ENCODE results near the gene ZNF524.

Gene ZNF524

DNA sequence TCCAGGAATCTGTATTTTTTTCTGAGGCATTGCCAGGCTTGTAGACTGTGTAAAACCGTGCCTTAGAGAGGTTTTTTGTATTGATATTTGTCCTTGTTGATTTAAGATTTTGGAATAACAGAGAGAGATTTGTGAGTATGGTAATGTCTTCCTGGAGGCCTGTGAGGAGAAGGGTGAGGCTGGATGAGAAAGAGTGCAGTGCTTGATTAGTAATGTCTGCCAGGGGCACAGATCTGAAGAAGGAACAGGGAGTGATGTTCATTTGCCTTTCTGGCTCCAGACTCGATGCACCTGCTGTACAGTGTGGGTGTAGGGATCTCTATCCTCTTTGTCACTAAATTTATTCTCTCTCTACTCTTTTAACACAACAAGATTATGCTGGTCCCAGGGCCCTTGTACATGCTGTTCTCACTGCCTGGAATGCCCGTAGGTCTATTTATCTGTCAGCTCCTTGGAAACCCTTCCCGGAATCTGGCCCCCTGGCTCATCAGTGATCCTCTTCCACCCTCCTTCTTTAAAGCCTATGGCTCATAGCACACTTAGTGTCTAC is 5.0 kb upstream of the ZNF524 start:
- no peak overlapping the region for H3K18ac ChIP-seq (ENCODE audit: low read length)
- no peaks in the 10 kb centered on the region for H3K27me3 ChIP-seq (ENCODE audit: control insufficient read depth in 3 of 3, insufficient read depth in 3 of 3, low read depth in 1 of 3, low read length in 3 of 3)
- peaks cover 0 to 9% of the 10 kb centered on the region in 2 donors for H3K4me1 ChIP-seq (ENCODE audit: control insufficient read depth in 2 of 2, insufficient read depth in 1 of 2, low read depth in 1 of 2, low read length in 2 of 2)
- H3K23ac ChIP-seq (ENCODE audit: low read depth, low read length, poor library complexity) = no peak overlapping the region
- DNase-seq (ENCODE audit: low spot score) = no peak
- H2AFZ ChIP-seq (ENCODE audit: low read length) = no peak overlapping the region
- H3K4me3 ChIP-seq (ENCODE audit: low read length in 2 of 2) = no peak overlapping the region
- H3K4ac ChIP-seq (ENCODE audit: low read length) = no peak overlapping the region
- H3K14ac ChIP-seq (ENCODE audit: low read length) = no peak overlapping the region
- WGBS, 2 donors (ENCODE audit: extremely low coverage in 2 of 2, insufficient read length in 2 of 2, insufficient replicate concordance in 1 of 2) = no CpG with 5 or more reads among the region's 4 CpGs
- peaks cover 27 to 55% of the 10 kb centered on the region in 2 donors for H3K36me3 ChIP-seq (replicated peaks in 1 of 2; ENCODE audit: control insufficient read depth in 2 of 2, insufficient read depth in 2 of 2, low read length in 2 of 2)
- no peak overlapping the region for H2BK15ac ChIP-seq (ENCODE audit: low read length)
- H3K9me3 ChIP-seq (replicated peaks in 1 of 2; ENCODE audit: control insufficient read depth in 2 of 2, insufficient read depth in 1 of 2, low read depth in 1 of 2, low read length in 2 of 2) = peaks cover 0 to 5% of the 10 kb centered on the region in 2 donors
- no peak overlapping the region for H2AK5ac ChIP-seq (ENCODE audit: low read depth, low read length)
- no peak overlapping the region for H3K27ac ChIP-seq (replicated peaks; ENCODE audit: low read length)
- no peak overlapping the region for H2BK5ac ChIP-seq (ENCODE audit: low read length)
- no peak overlapping the region for H3K9ac ChIP-seq (ENCODE audit: low read depth, low read length, poor library complexity)
- no peak overlapping the region for H3K4me2 ChIP-seq (ENCODE audit: insufficient read depth, low read length, poor library complexity, severe bottlenecking)
- no peak overlapping the region for H2BK12ac ChIP-seq (ENCODE audit: low read length)
- no peak overlapping the region for H4K8ac ChIP-seq (ENCODE audit: low read depth, low read length)
- peaks cover 2% of the 10 kb centered on the region for H3K79me1 ChIP-seq (ENCODE audit: low read depth, low read length)
- H4K91ac ChIP-seq (ENCODE audit: low read depth, low read length, poor library complexity) = no peak overlapping the region
- no peak overlapping the region for H2BK120ac ChIP-seq (ENCODE audit: low read depth, low read length)

DNA sequence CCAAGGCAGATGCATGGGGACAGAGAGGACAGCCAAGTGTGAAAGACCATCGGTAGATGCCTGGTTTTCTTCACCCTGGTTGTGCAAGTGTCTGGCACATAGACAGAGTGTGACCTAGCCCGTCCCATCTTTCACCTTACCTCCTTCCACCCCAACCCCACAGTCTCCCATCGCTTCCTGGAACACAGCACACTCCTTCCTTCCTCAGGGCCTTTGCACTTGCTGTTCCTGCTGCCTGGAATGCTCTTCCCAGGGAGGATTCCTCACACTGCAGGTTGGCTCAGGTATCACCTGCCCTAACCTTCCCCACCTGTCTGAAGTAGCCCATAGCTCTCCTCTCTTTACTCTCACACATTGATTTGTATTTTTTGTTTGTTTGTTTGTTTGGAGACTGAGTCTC is 3.8 kb upstream of the ZNF524 start:
- Histone ChIP-seq H2BK15ac (ENCODE audit: low read length) (no peak overlapping the region), H2BK120ac (ENCODE audit: low read depth, low read length) (no peak overlapping the region), H3K4me2 (ENCODE audit: insufficient read depth, low read length, poor library complexity, severe bottlenecking) (no peak overlapping the region), H4K91ac (ENCODE audit: low read depth, low read length, poor library complexity) (no peak overlapping the region), H3K36me3 (replicated peaks in 1 of 2; ENCODE audit: control insufficient read depth in 2 of 2, insufficient read depth in 2 of 2, low read length in 2 of 2) (peaks cover 26 to 52% of the 10 kb centered on the region in 2 donors), H3K4ac (ENCODE audit: low read length) (no peak overlapping the region), H3K27ac (replicated peaks; ENCODE audit: low read length) (no peak overlapping the region), H3K23ac (ENCODE audit: low read depth, low read length, poor library complexity) (no peak overlapping the region), H2AK5ac (ENCODE audit: low read depth, low read length) (no peak overlapping the region), H3K9me3 (replicated peaks in 1 of 2; ENCODE audit: control insufficient read depth in 2 of 2, insufficient read depth in 1 of 2, low read depth in 1 of 2, low read length in 2 of 2) (peaks cover 0 to 5% of the 10 kb centered on the region in 2 donors), H3K18ac (ENCODE audit: low read length) (no peak overlapping the region), H3K79me1 (ENCODE audit: low read depth, low read length) (peaks cover 2% of the 10 kb centered on the region), H3K27me3 (ENCODE audit: control insufficient read depth in 3 of 3, insufficient read depth in 3 of 3, low read depth in 1 of 3, low read length in 3 of 3) (no peaks in the 10 kb centered on the region), H3K4me3 (ENCODE audit: low read length in 2 of 2) (no peak overlapping the region), H4K8ac (ENCODE audit: low read depth, low read length) (no peak overlapping the region), H3K9ac (ENCODE audit: low read depth, low read length, poor library complexity) (no peak overlapping the region), H2BK12ac (ENCODE audit: low read length) (no peak overlapping the region), H2BK5ac (ENCODE audit: low read length) (no peak overlapping the region), H2AFZ (ENCODE audit: low read length) (no peak overlapping the region), H3K4me1 (ENCODE audit: control insufficient read depth in 2 of 2, insufficient read depth in 1 of 2, low read depth in 1 of 2, low read length in 2 of 2) (peaks cover 5 to 9% of the 10 kb centered on the region in 2 donors), H3K14ac (ENCODE audit: low read length) (no peak overlapping the region)
- no CpG with 5 or more reads among the region's 3 CpGs for WGBS, 2 donors (ENCODE audit: extremely low coverage in 2 of 2, insufficient read length in 2 of 2, insufficient replicate concordance in 1 of 2)
- DNase-seq (ENCODE audit: low spot score) = no peak

DNA sequence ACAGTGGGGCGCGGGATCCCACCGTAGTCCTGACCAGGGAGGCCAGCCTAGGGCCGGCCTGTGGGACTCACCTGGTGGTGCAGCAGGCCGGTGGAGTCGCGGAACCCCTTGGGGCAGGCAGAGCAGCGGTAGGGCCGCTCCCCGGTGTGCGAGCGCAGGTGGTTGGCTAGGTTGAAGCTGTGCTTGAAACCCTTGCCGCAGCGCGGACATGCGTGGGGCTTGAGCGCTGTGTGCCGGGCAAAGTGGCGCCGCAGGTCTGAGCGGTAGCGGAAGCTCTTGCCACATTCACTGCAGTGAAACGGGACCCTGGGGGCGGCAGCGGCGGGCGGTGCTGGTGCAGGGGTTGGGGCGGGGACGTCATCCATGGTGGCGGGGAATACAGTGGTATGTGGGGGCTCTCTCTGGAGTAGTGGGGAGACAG is 2.6 kb upstream of the ZNF524 start:
- H3K4ac ChIP-seq (ENCODE audit: low read length) = no peak overlapping the region
- no peak overlapping the region for H3K9ac ChIP-seq (ENCODE audit: low read depth, low read length, poor library complexity)
- H3K4me2 ChIP-seq (ENCODE audit: insufficient read depth, low read length, poor library complexity, severe bottlenecking) = no peak overlapping the region
- H2BK120ac ChIP-seq (ENCODE audit: low read depth, low read length) = no peak overlapping the region
- no peaks in the 10 kb centered on the region for H3K27me3 ChIP-seq (ENCODE audit: control insufficient read depth in 3 of 3, insufficient read depth in 3 of 3, low read depth in 1 of 3, low read length in 3 of 3)
- peaks cover 2% of the 10 kb centered on the region for H3K79me1 ChIP-seq (ENCODE audit: low read depth, low read length)
- H2AK5ac ChIP-seq (ENCODE audit: low read depth, low read length) = peak overlapping the region; percentile 85
- peaks cover 22 to 40% of the 10 kb centered on the region in 2 donors for H3K36me3 ChIP-seq (replicated peaks in 1 of 2; ENCODE audit: control insufficient read depth in 2 of 2, insufficient read depth in 2 of 2, low read length in 2 of 2)
- H2BK15ac ChIP-seq (ENCODE audit: low read length) = no peak overlapping the region
- no peak overlapping the region for H4K91ac ChIP-seq (ENCODE audit: low read depth, low read length, poor library complexity)
- no peak overlapping the region for H2BK12ac ChIP-seq (ENCODE audit: low read length)
- no peak overlapping the region for H2AFZ ChIP-seq (ENCODE audit: low read length)
- H3K4me3 ChIP-seq (ENCODE audit: low read length in 2 of 2) = no peak overlapping the region
- peaks cover 5 to 9% of the 10 kb centered on the region in 2 donors for H3K4me1 ChIP-seq (ENCODE audit: control insufficient read depth in 2 of 2, insufficient read depth in 1 of 2, low read depth in 1 of 2, low read length in 2 of 2)
- H3K23ac ChIP-seq (ENCODE audit: low read depth, low read length, poor library complexity) = no peak overlapping the region
- WGBS, 2 donors (ENCODE audit: extremely low coverage in 2 of 2, insufficient read length in 2 of 2, insufficient replicate concordance in 1 of 2) = no CpG with 5 or more reads among the region's 30 CpGs
- H3K27ac ChIP-seq (replicated peaks; ENCODE audit: low read length) = peak overlapping the region; percentile 65
- no peak overlapping the region for H2BK5ac ChIP-seq (ENCODE audit: low read length)
- peaks cover under 1 to 5% of the 10 kb centered on the region in 2 donors for H3K9me3 ChIP-seq (replicated peaks in 1 of 2; ENCODE audit: control insufficient read depth in 2 of 2, insufficient read depth in 1 of 2, low read depth in 1 of 2, low read length in 2 of 2)
- H4K8ac ChIP-seq (ENCODE audit: low read depth, low read length) = no peak overlapping the region
- no peak for DNase-seq (ENCODE audit: low spot score)
- no peak overlapping the region for H3K14ac ChIP-seq (ENCODE audit: low read length)
- H3K18ac ChIP-seq (ENCODE audit: low read length) = no peak overlapping the region

DNA sequence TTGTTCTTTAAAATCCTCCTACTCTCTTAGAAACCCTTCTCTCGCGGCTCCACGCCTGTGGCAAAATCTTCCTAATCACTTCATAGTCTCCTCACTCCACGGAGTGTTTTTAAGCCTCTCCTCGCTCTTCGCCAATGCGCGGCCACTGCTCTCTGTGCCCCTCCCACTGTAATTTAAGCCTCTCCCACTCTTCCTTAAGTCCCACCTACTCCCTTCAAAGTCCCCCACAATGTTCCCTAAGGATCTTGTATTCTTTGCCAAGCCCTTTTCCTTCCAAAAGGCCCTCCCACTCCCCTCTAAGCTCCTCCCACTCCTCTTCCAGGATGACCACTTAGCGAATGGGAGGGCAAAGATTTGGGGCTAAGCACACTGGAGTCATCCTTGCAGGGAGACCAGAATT is 2.1 kb upstream of the ZNF524 start:
- no peak overlapping the region for H2AFZ ChIP-seq (ENCODE audit: low read length)
- peak overlapping the region in 1 of 2 donors; percentile 78 for H3K4me3 ChIP-seq (ENCODE audit: low read length in 2 of 2)
- no peak overlapping the region for H2BK120ac ChIP-seq (ENCODE audit: low read depth, low read length)
- no CpG with 5 or more reads among the region's 9 CpGs for WGBS, 2 donors (ENCODE audit: extremely low coverage in 2 of 2, insufficient read length in 2 of 2, insufficient replicate concordance in 1 of 2)
- no peak overlapping the region for H2AK5ac ChIP-seq (ENCODE audit: low read depth, low read length)
- H2BK15ac ChIP-seq (ENCODE audit: low read length) = no peak overlapping the region
- no peak overlapping the region for H3K4me2 ChIP-seq (ENCODE audit: insufficient read depth, low read length, poor library complexity, severe bottlenecking)
- H4K91ac ChIP-seq (ENCODE audit: low read depth, low read length, poor library complexity) = no peak overlapping the region
- peaks cover 22 to 39% of the 10 kb centered on the region in 2 donors for H3K36me3 ChIP-seq (replicated peaks in 1 of 2; ENCODE audit: control insufficient read depth in 2 of 2, insufficient read depth in 2 of 2, low read length in 2 of 2)
- H3K23ac ChIP-seq (ENCODE audit: low read depth, low read length, poor library complexity) = no peak overlapping the region
- H3K4me1 ChIP-seq (ENCODE audit: control insufficient read depth in 2 of 2, insufficient read depth in 1 of 2, low read depth in 1 of 2, low read length in 2 of 2) = peaks cover 5 to 9% of the 10 kb centered on the region in 2 donors
- peak overlapping the region; percentile 65 for H3K27ac ChIP-seq (replicated peaks; ENCODE audit: low read length)
- H2BK12ac ChIP-seq (ENCODE audit: low read length) = no peak overlapping the region
- peaks cover 5 to 6% of the 10 kb centered on the region in 2 donors for H3K9me3 ChIP-seq (replicated peaks in 1 of 2; ENCODE audit: control insufficient read depth in 2 of 2, insufficient read depth in 1 of 2, low read depth in 1 of 2, low read length in 2 of 2)
- H4K8ac ChIP-seq (ENCODE audit: low read depth, low read length) = no peak overlapping the region
- H2BK5ac ChIP-seq (ENCODE audit: low read length) = no peak overlapping the region
- no peak overlapping the region for H3K14ac ChIP-seq (ENCODE audit: low read length)
- H3K79me1 ChIP-seq (ENCODE audit: low read depth, low read length) = peaks cover 4% of the 10 kb centered on the region
- no peak overlapping the region for H3K4ac ChIP-seq (ENCODE audit: low read length)
- H3K27me3 ChIP-seq (ENCODE audit: control insufficient read depth in 3 of 3, insufficient read depth in 3 of 3, low read depth in 1 of 3, low read length in 3 of 3) = no peaks in the 10 kb centered on the region
- H3K9ac ChIP-seq (ENCODE audit: low read depth, low read length, poor library complexity) = no peak overlapping the region
- no peak overlapping the region for H3K18ac ChIP-seq (ENCODE audit: low read length)
- no peak for DNase-seq (ENCODE audit: low spot score)
